GM18520 (cell line): ENCODE data around the gene FMN1.

ENCODE experiments used
- ATAC-seq: cut with Tn5 transposase; IDR thresholded peaks from one replicate; pipeline ENCODE4 v1.9.1; 2021; ENCODE audit not compliant: unreplicated experiment

Gene FMN1

GRCh38 chr15:33194704-33195670 is at the start of gene FMN1:
TSS of gene FMN1 (minus strand) at chr15:33194714. CDS start at chr15:33154914, 39,800 bp downstream.
- ATAC-seq, result peak; percentile 75

GRCh38 chr15:33243869-33244268 is 49.4 kb upstream of the FMN1 start:
- no peak for ATAC-seq

GRCh38 chr15:33243393-33243792 is 48.9 kb upstream of the FMN1 start:
- no peak for ATAC-seq

GRCh38 chr15:33242669-33243191 is 48.2 kb upstream of the FMN1 start:
- no peak for ATAC-seq

GRCh38 chr15:33242165-33242564 is 47.7 kb upstream of the FMN1 start:
- no peak for ATAC-seq

GRCh38 chr15:33236841-33237509 is 42.5 kb upstream of the FMN1 start:
- no peak for ATAC-seq

GRCh38 chr15:33234020-33234461 is 39.5 kb upstream of the FMN1 start:
- no peak for ATAC-seq

GRCh38 chr15:33226559-33227181 is 32.2 kb upstream of the FMN1 start:
- peak; percentile 61 for ATAC-seq

GRCh38 chr15:33218071-33218491 is 23.6 kb upstream of the FMN1 start:
- no peak for ATAC-seq

GRCh38 chr15:33215941-33216872 is 21.7 kb upstream of the FMN1 start:
- no peak for ATAC-seq

- no peak for ATAC-seq
Observed at GRCh38 chr15:33211176-33211808, 16.8 kb upstream of the FMN1 start.

- no peak for ATAC-seq
Observed at GRCh38 chr15:33209575-33210481, 15.3 kb upstream of the FMN1 start.

- ATAC-seq, result no peak
Observed at GRCh38 chr15:33207646-33208045, 13.1 kb upstream of the FMN1 start.

GRCh38 chr15:33206366-33206765 is 11.9 kb upstream of the FMN1 start:
- ATAC-seq, result no peak

- no peak for ATAC-seq
Observed at GRCh38 chr15:33204926-33205325, 10.4 kb upstream of the FMN1 start.

GRCh38 chr15:33204087-33204486 is 9.6 kb upstream of the FMN1 start:
- ATAC-seq, result no peak

- ATAC-seq, result peak; percentile 78
Observed at GRCh38 chr15:33201491-33202231, 7.1 kb upstream of the FMN1 start.

- ATAC-seq, result no peak
Observed at GRCh38 chr15:33200903-33201302, 6.4 kb upstream of the FMN1 start.
